ENCODE measurements around the gene MAPT. TPM values are rescaled to one million over a fixed set of nuclear protein-coding genes. Genes with fewer than 3 reads are reported as not detected.
A peak's percentile ranks its signal among the peaks of the same experiment; 100 is the strongest.

The MAPT gene
- total RNA-seq, 1 donor from 2014 or later = 2.1 TPM

DNA sequence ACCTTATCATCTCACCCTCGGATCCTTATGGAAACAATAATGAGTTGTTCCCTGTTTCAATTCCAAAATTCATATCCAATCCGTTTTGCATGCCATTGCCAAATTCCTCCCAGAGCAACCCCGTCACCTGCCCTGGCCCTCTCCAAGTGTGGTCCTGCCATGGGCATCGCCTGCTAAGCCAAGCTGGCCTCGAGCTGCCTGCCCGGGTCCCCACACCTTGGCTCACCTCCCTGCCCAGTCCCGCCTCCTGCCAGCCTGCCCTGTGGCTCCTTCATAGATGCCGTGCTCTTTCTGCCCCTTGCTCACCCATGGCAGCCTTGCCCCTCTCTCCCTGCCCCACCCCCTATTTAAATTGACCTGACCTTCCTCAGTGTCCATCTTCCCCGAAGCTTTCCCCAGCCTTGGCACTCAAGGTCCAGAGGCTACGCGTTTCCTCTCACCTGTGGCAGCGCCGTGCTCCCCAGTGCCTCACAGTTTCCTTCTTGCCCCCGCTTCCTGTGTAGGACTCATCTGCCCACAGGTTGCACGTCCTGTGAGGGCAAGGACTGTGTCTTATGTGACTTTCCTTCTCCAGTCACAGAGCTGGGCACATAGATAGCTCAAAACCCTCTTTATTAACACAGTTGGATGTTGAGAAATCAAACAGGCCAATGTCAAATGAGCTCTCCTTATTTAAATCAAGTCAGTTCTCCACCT is 12.7 kb downstream of the MAPT start:
- no peaks in the 10 kb centered on the region for H3K79me2 ChIP-seq (ENCODE audit: insufficient read depth, low read length)
- H3K4me1 ChIP-seq (ENCODE audit: insufficient read depth, low read length) = no peaks in the 10 kb centered on the region
- Mint-ChIP-seq H3K4me1 (ENCODE audit: low read depth, unreplicated experiment) (no peaks in the 10 kb centered on the region), H3K36me3 (ENCODE audit: low read depth, unreplicated experiment) (peaks cover under 1% of the 10 kb centered on the region), H3K27ac (ENCODE audit: unreplicated experiment) (no peak overlapping the region), H3K27me3 (ENCODE audit: low read depth, unreplicated experiment) (peaks cover 50% of the 10 kb centered on the region), H3K9me3 (ENCODE audit: unreplicated experiment) (peaks cover 4% of the 10 kb centered on the region), H3K4me3 (ENCODE audit: unreplicated experiment) (peak overlapping the region; percentile 23)
- H3K4me3 ChIP-seq (ENCODE audit: insufficient read depth, low read depth, low read length) = no peak overlapping the region
- TF ChIP-seq, protein P1, sequence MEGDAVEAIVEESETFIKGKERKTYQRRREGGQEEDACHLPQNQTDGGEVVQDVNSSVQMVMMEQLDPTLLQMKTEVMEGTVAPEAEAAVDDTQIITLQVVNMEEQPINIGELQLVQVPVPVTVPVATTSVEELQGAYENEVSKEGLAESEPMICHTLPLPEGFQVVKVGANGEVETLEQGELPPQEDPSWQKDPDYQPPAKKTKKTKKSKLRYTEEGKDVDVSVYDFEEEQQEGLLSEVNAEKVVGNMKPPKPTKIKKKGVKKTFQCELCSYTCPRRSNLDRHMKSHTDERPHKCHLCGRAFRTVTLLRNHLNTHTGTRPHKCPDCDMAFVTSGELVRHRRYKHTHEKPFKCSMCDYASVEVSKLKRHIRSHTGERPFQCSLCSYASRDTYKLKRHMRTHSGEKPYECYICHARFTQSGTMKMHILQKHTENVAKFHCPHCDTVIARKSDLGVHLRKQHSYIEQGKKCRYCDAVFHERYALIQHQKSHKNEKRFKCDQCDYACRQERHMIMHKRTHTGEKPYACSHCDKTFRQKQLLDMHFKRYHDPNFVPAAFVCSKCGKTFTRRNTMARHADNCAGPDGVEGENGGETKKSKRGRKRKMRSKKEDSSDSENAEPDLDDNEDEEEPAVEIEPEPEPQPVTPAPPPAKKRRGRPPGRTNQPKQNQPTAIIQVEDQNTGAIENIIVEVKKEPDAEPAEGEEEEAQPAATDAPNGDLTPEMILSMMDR (IDR thresholded peaks at IDR 0.05; ENCODE audit: insufficient read depth, low read depth, low read length) = no peak
- no peak for TF ChIP-seq EZH2 (IDR thresholded peaks at IDR 0.05; ENCODE audit: insufficient read depth, low read length)
- FAIRE-seq (no peak), DNase-seq (ENCODE audit: low read depth) (no peak)
- no peaks in the 10 kb centered on the region for H3K36me3 ChIP-seq (ENCODE audit: insufficient read depth, low read length)
- H3K9ac ChIP-seq (ENCODE audit: low read length) = no peak overlapping the region
- no peak overlapping the region for H3K27ac ChIP-seq (ENCODE audit: low read depth, low read length)
- no peaks in the 10 kb centered on the region for H4K20me1 ChIP-seq (ENCODE audit: insufficient read depth, low read length)
- H3K27me3 ChIP-seq (ENCODE audit: insufficient read depth, low read length) = peaks cover 39% of the 10 kb centered on the region
- no peaks in the 10 kb centered on the region for H3K9me3 ChIP-seq (ENCODE audit: insufficient read depth, low read depth, low read length)
- no peak overlapping the region for H2AFZ ChIP-seq (ENCODE audit: low read depth, low read length)
- H3K4me2 ChIP-seq (ENCODE audit: low read length) = no peak overlapping the region

DNA sequence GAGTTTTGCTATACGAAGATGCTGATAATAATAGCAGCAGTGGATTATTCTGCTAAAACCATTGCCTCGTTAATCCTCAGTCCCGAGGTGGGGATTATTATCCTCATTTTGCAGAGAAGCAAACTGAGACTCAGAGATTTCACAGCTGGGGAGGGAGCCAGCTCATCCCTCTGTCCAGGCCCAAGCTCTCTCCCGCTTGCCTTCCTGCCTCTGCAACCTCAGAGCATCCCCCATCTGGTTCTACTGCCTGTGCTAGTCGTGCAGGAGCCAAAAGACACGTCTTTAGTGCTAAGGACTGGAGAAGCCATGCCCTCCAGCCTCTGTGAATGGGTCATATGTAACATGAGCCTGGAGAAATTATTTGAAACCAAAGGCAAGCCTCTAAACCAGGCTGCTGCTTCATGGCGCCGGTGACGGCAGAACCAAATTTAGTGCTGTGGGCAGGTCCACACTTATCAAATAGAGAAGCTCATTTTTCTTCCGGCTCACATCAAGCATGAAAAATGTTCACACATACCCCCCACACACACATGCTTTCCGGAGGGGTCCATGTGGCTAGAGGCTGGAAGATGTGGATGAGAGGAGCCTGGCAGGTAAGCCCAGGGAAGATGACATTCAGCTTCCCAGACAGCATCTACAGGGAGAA is 13.5 kb downstream of the MAPT start:
- no peak overlapping the region for H3K27ac Mint-ChIP-seq (ENCODE audit: unreplicated experiment)
- H3K4me3 ChIP-seq (ENCODE audit: insufficient read depth, low read depth, low read length) = no peak overlapping the region
- H3K27ac ChIP-seq (ENCODE audit: low read depth, low read length) = no peak overlapping the region
- no peak overlapping the region for H3K4me2 ChIP-seq (ENCODE audit: low read length)
- H3K4me3 Mint-ChIP-seq (ENCODE audit: unreplicated experiment) = no peak overlapping the region
- H3K36me3 Mint-ChIP-seq (ENCODE audit: low read depth, unreplicated experiment) = peaks cover 3% of the 10 kb centered on the region
- H3K27me3 ChIP-seq (ENCODE audit: insufficient read depth, low read length) = peaks cover 39% of the 10 kb centered on the region
- no peaks in the 10 kb centered on the region for H3K9me3 ChIP-seq (ENCODE audit: insufficient read depth, low read depth, low read length)
- no peaks in the 10 kb centered on the region for H3K36me3 ChIP-seq (ENCODE audit: insufficient read depth, low read length)
- DNase-seq (ENCODE audit: low read depth) (no peak), FAIRE-seq (no peak)
- H3K9ac ChIP-seq (ENCODE audit: low read length) = no peak overlapping the region
- peaks cover 12% of the 10 kb centered on the region for H3K9me3 Mint-ChIP-seq (ENCODE audit: unreplicated experiment)
- H3K4me1 Mint-ChIP-seq (ENCODE audit: low read depth, unreplicated experiment) = no peaks in the 10 kb centered on the region
- H3K4me1 ChIP-seq (ENCODE audit: insufficient read depth, low read length) = no peaks in the 10 kb centered on the region
- TF ChIP-seq EZH2 (IDR thresholded peaks at IDR 0.05; ENCODE audit: insufficient read depth, low read length) = no peak
- TF ChIP-seq, protein P1 (IDR thresholded peaks at IDR 0.05; ENCODE audit: insufficient read depth, low read depth, low read length) = no peak
- no peaks in the 10 kb centered on the region for H3K79me2 ChIP-seq (ENCODE audit: insufficient read depth, low read length)
- peaks cover 46% of the 10 kb centered on the region for H3K27me3 Mint-ChIP-seq (ENCODE audit: low read depth, unreplicated experiment)
- H2AFZ ChIP-seq (ENCODE audit: low read depth, low read length) = no peak overlapping the region
- H4K20me1 ChIP-seq (ENCODE audit: insufficient read depth, low read length) = no peaks in the 10 kb centered on the region

DNA sequence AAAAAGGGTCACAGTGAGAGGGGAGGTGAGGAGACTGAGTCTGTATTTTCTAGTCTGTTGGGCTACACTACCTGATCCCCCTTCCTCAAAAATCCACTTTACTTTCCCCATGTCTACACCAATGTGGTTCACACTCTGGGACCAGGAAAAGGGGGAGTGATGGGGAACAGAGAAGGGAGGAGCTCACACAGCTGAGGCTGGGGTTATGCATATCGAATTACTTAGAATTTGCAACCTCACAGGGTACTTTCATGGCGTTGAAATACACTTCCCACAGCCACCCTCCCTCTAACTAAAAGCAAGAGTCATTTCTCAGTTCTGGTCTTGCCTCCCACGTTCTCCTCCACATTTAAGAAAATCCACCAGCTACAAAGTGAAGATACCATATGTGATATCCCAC is 14.1 kb downstream of the MAPT start:
- H3K4me1 Mint-ChIP-seq (ENCODE audit: low read depth, unreplicated experiment) = no peaks in the 10 kb centered on the region
- H3K4me1 ChIP-seq (ENCODE audit: insufficient read depth, low read length) = no peaks in the 10 kb centered on the region
- H3K79me2 ChIP-seq (ENCODE audit: insufficient read depth, low read length) = no peaks in the 10 kb centered on the region
- FAIRE-seq (no peak), DNase-seq (ENCODE audit: low read depth) (no peak)
- H3K27me3 Mint-ChIP-seq (ENCODE audit: low read depth, unreplicated experiment) = peaks cover 49% of the 10 kb centered on the region
- H4K20me1 ChIP-seq (ENCODE audit: insufficient read depth, low read length) = no peaks in the 10 kb centered on the region
- H3K27ac Mint-ChIP-seq (ENCODE audit: unreplicated experiment) = no peak overlapping the region
- no peak overlapping the region for H3K4me3 Mint-ChIP-seq (ENCODE audit: unreplicated experiment)
- peaks cover 4% of the 10 kb centered on the region for H3K36me3 Mint-ChIP-seq (ENCODE audit: low read depth, unreplicated experiment)
- H3K27ac ChIP-seq (ENCODE audit: low read depth, low read length) = no peak overlapping the region
- H3K36me3 ChIP-seq (ENCODE audit: insufficient read depth, low read length) = no peaks in the 10 kb centered on the region
- H3K9ac ChIP-seq (ENCODE audit: low read length) = no peak overlapping the region
- no peak overlapping the region for H3K4me2 ChIP-seq (ENCODE audit: low read length)
- H3K9me3 Mint-ChIP-seq (ENCODE audit: unreplicated experiment) = peaks cover 13% of the 10 kb centered on the region
- H3K9me3 ChIP-seq (ENCODE audit: insufficient read depth, low read depth, low read length) = no peaks in the 10 kb centered on the region
- H2AFZ ChIP-seq (ENCODE audit: low read depth, low read length) = no peak overlapping the region
- TF ChIP-seq, protein P1 (IDR thresholded peaks at IDR 0.05; ENCODE audit: insufficient read depth, low read depth, low read length) = no peak
- no peak for TF ChIP-seq EZH2 (IDR thresholded peaks at IDR 0.05; ENCODE audit: insufficient read depth, low read length)
- H3K4me3 ChIP-seq (ENCODE audit: insufficient read depth, low read depth, low read length) = no peak overlapping the region
- H3K27me3 ChIP-seq (ENCODE audit: insufficient read depth, low read length) = peaks cover 42% of the 10 kb centered on the region

Measured in astrocyte (in vitro differentiated cells and primary cell).